Body of pancreas (tissue), 4 donors: ENCODE measurements around the gene ADAMTS5.

Source experiments
- CTCF ChIP-seq, 7 experiments: fragments of 450-650 bp in 4 of 7; fragments of 200-600 bp in 3 of 7; sonication (generic) in 3 of 7; IDR thresholded peaks; one replicate each; pipeline ENCODE4 v1.5.1; 2016 to 2019; ENCODE audit warnings: antibody characterized with exemption in 7 of 7
- POLR2A ChIP-seq, 3 donors: fragments of 450-650 bp; IDR thresholded peaks; one replicate each; pipeline ENCODE4 v1.6.1; 2016; ENCODE audit warnings: antibody characterized with exemption in 3 of 3, mild to moderate bottlenecking in 2 of 3

GRCh38 chr21:26965907-26966581, 844 bp downstream of the ADAMTS5 start:
- TF ChIP-seq POLR2A (IDR thresholded peaks at IDR 0.05) (no peak), CTCF (IDR thresholded peaks at IDR 0.05) (no peak)
